HAP-1 (cell line): ENCODE data around the gene RPIA.

Experiments used
- DNase-seq, 2 experiments: peaks; one replicate each; pipeline ENCODE4 v3.0.0-alpha.2; 2016 to 2020; ENCODE audit warnings: low spot score in 2 of 2
- H3K27me3 ChIP-seq: fragments of 250-450 bp; sonication (Bioruptor Pico); 2 replicates; pipeline ENCODE4 v1.5.1; 2020; ENCODE audit warnings: low read depth, mild to moderate bottlenecking, moderate library complexity
- H3K36me3 ChIP-seq: fragments of 250-450 bp; sonication (Bioruptor Pico); replicated peaks from 2 replicates; pipeline ENCODE4 v1.5.1; 2020; ENCODE audit warnings: mild to moderate bottlenecking
- H3K4me1 ChIP-seq: fragments of 250-450 bp; sonication (Bioruptor Pico); 2 replicates; pipeline ENCODE4 v1.5.1; 2020; ENCODE audit warnings: mild to moderate bottlenecking
- H3K4me3 ChIP-seq: fragments of 250-450 bp; sonication (Bioruptor Pico); 2 replicates; pipeline ENCODE4 v1.5.1; 2020; ENCODE audit warnings: mild to moderate bottlenecking, moderate library complexity
- H3K9me3 ChIP-seq: fragments of 250-450 bp; sonication (Bioruptor Pico); 2 replicates; pipeline ENCODE4 v1.5.1; 2020; ENCODE audit warnings: mild to moderate bottlenecking, moderate library complexity
- in situ Hi-C: fragments of 300-500 bp; cut with MboI; formaldehyde crosslinking; loops from 3 replicates; pipeline ENCODE4 v1.14.3; 2020; ENCODE audit warnings: low sequenced_read_pairs, inconsistent platforms, mixed read lengths

The RPIA gene

DNA sequence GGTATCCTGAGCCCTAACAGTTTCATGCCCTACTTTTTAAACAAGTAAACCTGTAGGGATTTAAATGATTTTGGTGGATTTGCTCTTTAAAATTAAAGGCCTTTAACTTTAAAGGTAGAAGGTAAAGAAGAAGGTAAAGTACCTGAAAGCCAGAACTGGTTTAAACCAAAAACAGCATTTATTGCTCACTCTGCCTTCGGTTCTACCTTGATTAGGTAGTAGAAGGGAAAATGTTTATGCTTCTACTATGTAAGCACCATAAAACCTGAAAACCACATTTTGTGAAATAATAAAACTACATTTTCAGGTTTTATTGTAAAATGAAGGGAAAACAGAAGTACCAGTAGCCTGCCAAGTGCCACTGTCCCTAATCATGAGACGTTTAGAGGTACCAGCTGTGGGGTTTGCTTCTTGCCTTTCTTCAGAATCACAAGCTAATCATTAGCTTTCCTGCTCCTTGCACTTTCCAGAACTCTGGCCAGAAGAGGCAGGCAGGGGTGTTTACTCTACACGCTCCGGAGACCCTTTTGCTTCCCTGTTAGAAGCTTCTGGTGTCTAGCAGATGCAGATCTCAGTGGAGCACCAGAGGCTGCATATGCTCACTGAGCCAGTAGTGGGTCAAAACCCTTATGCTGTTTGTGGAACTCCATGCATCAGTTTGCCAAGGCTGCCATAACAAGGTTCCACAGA, 33.3 kb downstream of the RPIA start:
- DNase-seq, result no peak
- H3K4me3 ChIP-seq, result no peak overlapping the region
- no peaks in the 10 kb centered on the region for H3K9me3 ChIP-seq
- in situ Hi-C loops, result no loop called here
- no peaks in the 10 kb centered on the region for H3K36me3 ChIP-seq
- no peaks in the 10 kb centered on the region for H3K4me1 ChIP-seq
- no peaks in the 10 kb centered on the region for H3K27me3 ChIP-seq

DNA sequence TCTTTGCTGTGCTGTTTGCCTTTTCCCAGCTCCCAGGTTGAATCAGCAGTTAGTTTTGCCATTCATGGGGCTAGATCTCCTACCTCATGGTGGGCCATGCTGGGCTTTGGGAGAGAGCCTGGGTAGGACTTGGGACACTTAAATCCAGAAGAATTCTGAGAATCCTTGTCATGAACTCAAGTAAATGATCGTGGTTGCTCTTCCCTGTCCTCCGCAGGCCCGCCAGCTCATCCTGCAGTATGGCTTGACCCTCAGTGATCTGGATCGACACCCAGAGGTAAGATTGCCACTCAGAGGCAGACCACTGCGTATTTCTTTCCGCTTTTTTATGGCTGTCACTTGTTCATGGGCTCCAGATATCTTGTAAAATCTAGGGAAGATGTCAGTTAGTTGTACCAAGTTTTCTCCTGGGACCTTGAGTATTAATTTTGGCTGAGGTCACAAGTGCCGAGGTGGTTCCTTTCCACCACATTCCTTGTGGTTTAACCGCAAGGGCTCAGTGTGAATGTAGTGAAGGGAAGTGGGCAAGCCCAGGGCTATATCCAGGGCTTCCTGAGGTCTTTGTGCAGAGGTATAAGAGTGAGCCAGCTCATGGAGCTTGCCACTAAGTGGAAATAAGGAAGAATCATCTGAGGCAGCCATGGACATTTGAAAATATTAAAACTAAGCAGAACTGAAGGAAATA, 37.7 kb downstream of the RPIA start:
- Histone ChIP-seq H3K4me1 (no peaks in the 10 kb centered on the region), H3K36me3 (no peaks in the 10 kb centered on the region), H3K9me3 (no peaks in the 10 kb centered on the region), H3K27me3 (no peaks in the 10 kb centered on the region), H3K4me3 (no peak overlapping the region)
- in situ Hi-C loops, result no loop called here
- DNase-seq, result no peak

DNA sequence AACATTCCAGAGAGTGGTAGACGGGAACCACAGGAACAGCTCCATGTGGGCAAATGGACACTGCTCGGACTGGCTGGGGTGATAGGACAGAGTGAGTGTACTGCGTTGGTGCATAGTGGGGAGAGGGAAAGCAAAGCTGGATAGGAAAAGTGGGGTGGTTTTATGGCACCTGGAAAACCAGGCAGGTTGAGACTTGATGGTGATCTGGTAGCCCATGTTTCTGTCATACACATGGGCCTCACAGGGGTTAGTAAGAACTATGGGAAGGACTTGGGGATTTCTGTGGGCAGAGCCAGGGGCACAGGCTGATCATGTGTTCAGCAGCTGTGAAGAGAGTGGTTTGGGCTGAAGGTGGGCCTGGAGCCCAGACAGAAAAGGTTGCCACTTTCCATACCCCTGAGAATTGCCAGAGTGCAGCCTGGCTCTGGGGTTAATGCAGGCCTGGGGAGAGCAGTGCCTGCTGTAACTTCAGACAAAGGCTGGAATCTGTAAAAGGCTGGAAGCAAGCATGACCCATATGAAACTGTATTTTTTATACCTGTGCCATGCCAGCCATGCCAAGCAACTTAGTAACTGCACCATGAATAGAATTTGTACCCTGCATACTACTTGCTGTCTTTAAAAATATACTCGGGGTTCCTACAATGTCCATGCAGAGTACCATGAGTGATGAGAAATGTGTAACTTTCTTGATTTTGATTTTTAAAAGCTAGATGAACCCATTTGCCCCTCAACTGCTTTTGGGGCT, 41.9 kb downstream of the RPIA start:
- H3K4me3 ChIP-seq, result no peak overlapping the region
- no peaks in the 10 kb centered on the region for H3K4me1 ChIP-seq
- no peaks in the 10 kb centered on the region for H3K9me3 ChIP-seq
- in situ Hi-C loops, result no loop called here
- no peaks in the 10 kb centered on the region; the same call in 1 of the 2 replicates for H3K36me3 ChIP-seq
- DNase-seq, result no peak
- no peaks in the 10 kb centered on the region for H3K27me3 ChIP-seq

DNA sequence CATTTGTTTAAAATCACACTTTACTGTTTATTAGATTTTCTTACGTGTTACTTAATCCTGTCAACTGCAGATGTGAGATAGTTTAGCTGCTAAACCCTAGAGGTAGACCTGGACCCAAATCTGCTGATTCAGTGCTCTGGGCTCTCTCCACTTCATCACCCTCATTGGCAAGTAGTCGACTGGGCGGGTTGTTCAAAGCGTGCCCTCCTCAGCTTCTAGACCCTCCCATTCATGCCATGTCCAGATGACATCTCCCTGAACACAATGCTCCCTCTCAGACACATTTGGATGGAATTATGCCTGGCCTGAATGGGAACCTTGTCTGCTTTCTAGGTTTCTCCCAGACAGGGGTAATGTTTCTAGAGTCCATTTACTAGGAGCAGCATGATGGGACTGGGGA, 43.7 kb downstream of the RPIA start:
- Histone ChIP-seq H3K4me1 (no peaks in the 10 kb centered on the region), H3K36me3 (peaks cover under 1% of the 10 kb centered on the region), H3K9me3 (no peaks in the 10 kb centered on the region), H3K4me3 (no peak overlapping the region), H3K27me3 (no peaks in the 10 kb centered on the region)
- DNase-seq, result no peak
- in situ Hi-C loops, result no loop called here

DNA sequence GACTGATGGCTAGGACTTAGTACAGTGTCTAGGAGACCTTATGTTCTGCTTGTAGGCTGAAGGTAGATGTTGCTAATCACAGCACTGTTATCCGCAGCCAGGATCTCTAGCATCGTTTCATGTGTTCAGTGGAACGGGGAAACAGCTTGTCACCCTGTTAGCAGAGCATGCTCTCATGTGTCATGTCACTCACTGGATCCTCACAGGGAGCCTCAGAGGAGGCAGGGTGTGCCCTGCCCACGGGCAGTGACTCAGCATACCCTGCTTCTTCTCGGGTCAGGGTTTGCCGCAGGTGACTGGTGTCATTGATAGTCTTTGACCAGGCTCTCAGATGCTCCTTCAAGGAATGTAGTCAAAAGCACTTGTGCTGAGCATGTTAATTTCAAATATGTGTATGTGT, 44.4 kb downstream of the RPIA start:
- DNase-seq, result no peak
- Histone ChIP-seq H3K4me3 (no peak overlapping the region), H3K36me3 (peaks cover 5% of the 10 kb centered on the region), H3K9me3 (no peaks in the 10 kb centered on the region), H3K27me3 (no peaks in the 10 kb centered on the region), H3K4me1 (no peaks in the 10 kb centered on the region)
- in situ Hi-C loops, result no loop called here

DNA sequence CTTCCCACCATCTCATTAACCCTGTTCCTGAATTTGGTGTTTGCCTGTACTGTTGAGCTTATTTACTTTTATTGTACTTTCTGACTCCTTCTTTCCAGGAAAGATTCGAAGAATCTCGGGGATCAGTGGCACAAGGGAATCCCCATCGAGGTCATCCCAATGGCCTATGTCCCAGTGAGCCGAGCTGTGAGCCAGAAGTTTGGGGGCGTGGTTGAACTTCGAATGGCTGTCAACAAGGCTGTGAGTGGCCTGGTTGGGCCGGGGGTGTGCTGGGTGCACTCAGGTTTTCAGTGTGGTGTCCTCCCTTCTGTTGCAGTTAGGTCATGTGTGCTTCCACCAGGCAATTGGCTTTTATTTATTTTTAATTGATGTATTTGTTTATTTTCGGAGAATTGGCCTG, 45.0 kb downstream of the RPIA start:
- no peak for DNase-seq
- in situ Hi-C loops, result no loop called here
- Histone ChIP-seq H3K36me3 (peaks cover 5% of the 10 kb centered on the region), H3K9me3 (no peaks in the 10 kb centered on the region), H3K4me1 (no peaks in the 10 kb centered on the region), H3K4me3 (no peak overlapping the region), H3K27me3 (no peaks in the 10 kb centered on the region)

DNA sequence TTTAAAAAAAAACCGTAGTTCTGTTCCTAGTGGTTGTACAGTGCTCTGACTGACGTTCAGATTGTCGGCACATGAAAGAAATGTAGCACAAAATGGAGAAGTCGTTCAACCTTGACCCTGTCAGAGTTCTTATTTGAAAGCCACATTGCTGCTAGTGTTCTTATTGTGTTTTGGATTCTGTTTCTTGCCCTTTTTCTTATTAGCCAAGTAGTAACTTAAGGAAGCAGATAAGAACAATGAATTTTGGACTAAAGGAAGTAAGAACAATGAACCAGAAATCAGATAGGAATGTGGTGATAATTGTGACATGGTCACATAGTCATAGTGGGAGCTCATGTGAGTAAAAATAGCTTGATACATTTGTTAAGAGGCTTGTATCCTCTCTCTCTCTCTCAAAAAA, 45.9 kb downstream of the RPIA start:
- in situ Hi-C loops, result no loop called here
- H3K4me1 ChIP-seq, result no peaks in the 10 kb centered on the region
- H3K9me3 ChIP-seq, result no peaks in the 10 kb centered on the region
- H3K27me3 ChIP-seq, result no peaks in the 10 kb centered on the region
- no peak for DNase-seq
- no peak overlapping the region for H3K4me3 ChIP-seq
- peaks cover 5% of the 10 kb centered on the region for H3K36me3 ChIP-seq

DNA sequence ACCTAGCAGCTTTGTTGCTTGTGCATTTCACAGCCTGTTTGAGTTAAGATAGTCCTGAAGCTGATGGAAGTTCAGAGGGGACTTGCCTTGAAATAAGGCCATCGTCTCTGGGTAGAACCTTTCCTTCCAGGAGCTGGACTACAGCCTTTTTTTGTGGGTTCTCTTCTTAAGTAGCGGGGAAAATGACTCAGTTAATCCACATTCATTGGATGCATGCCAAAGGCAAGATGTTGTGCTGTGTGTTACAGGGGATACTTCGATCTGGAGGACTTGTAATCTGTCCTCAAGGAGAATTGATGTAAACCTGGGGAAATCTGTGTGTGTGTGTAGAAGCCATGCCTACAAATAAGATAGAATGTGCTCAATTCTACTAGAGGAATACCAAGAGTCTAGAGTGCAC, 46.8 kb downstream of the RPIA start:
- in situ Hi-C loops, result no loop called here
- peaks cover 5% of the 10 kb centered on the region for H3K36me3 ChIP-seq
- H3K4me3 ChIP-seq, result no peak overlapping the region
- no peaks in the 10 kb centered on the region for H3K4me1 ChIP-seq
- no peaks in the 10 kb centered on the region for H3K27me3 ChIP-seq
- DNase-seq, result no peak
- no peaks in the 10 kb centered on the region for H3K9me3 ChIP-seq

DNA sequence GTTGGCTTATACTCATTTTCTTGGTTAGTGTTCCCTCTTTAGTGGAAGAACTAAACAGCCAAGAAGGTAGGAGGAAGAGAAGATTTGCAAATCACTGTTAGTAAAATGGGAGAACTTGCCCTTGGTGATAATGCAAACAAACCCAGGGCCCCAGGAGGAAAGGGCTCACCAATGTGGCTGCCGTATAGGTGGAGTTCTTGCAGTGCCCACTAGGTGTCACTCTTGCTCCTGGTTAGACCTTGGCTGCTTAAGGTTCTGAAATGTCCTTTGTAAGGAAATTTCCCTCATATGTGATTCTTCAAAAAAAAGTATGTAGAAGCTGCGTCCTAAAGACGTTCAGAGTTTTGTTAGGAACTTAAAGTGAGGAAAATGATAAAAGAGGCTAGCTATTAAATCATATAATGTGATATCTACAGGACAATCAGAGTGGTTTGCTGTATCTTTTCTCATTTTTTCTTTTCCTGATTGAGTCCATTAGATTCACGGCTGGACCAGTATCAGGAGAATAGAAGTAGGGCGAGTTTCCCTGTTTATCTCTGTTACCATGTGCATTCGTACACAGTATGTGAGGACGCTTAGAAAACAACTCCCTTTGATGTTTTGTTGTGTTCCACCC, 48.6 kb downstream of the RPIA start:
- Histone ChIP-seq H3K36me3 (peaks cover 11% of the 10 kb centered on the region), H3K4me1 (no peaks in the 10 kb centered on the region), H3K27me3 (no peaks in the 10 kb centered on the region), H3K9me3 (no peaks in the 10 kb centered on the region), H3K4me3 (no peak overlapping the region)
- DNase-seq, result peak; percentile 32 to 83
- in situ Hi-C loops, result no loop called here

DNA sequence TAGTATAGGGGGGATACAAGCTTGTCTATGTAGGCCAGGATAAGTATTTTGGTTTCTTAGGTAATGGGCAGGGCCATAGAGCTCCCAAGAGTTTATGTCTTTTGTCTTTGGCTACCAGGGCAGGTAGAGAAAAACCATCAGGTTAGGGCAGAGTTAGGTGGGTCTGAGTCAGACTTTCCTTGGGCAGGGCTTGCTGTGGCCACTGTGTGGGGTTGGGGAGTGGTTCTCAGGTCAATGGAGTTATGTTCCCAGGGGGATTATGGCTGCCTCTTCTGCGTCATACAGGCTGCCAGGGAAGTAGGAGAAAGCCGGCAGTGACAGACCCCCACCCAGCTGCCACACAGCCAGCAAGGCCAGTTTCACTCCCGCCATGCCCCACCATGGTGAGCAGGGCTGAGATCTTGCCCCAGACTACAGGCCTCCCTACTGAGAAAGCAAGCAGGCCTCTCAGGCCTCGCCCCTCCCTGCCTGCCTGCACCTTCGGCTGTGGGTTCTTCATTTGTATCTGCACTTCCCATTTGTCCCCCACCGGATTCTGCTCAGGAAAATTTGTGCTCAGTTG, 55.5 kb downstream of the RPIA start:
- DNase-seq, result no peak
- H3K36me3 ChIP-seq, result peaks cover 18% of the 10 kb centered on the region
- no peaks in the 10 kb centered on the region for H3K4me1 ChIP-seq
- no peaks in the 10 kb centered on the region for H3K9me3 ChIP-seq
- H3K4me3 ChIP-seq, result no peak overlapping the region
- in situ Hi-C loops, result no loop called here
- no peaks in the 10 kb centered on the region for H3K27me3 ChIP-seq

DNA sequence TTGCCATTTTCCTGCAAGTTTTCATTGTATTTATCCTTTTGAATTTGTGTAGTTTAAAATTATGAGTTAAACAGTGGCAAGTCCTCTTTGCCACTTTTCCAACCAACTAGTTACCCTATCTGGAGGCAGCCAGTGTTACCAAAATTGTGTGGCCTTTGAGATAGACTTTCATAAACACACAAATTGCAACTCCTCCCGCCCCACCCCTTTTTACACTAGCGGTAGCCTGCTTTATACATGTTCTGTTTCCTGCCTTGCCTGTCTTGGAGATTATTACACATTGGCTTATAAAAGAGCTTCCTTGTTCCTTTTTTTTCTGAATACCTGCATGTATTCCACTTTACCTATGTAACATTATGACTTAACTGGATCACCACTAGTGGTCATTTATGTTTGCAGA, 56.5 kb downstream of the RPIA start:
- no peak for DNase-seq
- in situ Hi-C loops, result no loop called here
- peaks cover 21% of the 10 kb centered on the region for H3K36me3 ChIP-seq
- no peak overlapping the region for H3K4me3 ChIP-seq
- H3K27me3 ChIP-seq, result no peaks in the 10 kb centered on the region
- H3K9me3 ChIP-seq, result no peaks in the 10 kb centered on the region
- no peaks in the 10 kb centered on the region for H3K4me1 ChIP-seq

DNA sequence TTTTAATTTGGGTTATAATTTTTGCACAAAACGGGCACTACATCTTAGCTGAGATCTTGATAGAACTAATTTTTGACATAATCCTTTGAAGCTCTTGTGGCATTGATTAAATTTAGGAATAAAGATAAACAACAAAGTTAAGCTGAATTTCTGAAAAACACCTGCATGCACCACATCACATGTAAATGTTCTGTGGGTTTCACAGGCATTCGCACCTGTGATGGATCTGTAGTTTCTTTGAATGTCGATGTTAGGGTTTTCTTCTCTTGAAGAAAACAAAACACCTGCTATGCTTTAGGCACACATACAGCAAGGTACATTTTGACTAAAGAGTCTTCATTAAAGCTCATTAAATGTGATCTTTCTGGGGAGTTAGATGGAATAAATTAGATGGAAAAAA, 60.3 kb downstream of the RPIA start:
- no peaks in the 10 kb centered on the region for H3K27me3 ChIP-seq
- H3K4me3 ChIP-seq, result no peak overlapping the region

DNA sequence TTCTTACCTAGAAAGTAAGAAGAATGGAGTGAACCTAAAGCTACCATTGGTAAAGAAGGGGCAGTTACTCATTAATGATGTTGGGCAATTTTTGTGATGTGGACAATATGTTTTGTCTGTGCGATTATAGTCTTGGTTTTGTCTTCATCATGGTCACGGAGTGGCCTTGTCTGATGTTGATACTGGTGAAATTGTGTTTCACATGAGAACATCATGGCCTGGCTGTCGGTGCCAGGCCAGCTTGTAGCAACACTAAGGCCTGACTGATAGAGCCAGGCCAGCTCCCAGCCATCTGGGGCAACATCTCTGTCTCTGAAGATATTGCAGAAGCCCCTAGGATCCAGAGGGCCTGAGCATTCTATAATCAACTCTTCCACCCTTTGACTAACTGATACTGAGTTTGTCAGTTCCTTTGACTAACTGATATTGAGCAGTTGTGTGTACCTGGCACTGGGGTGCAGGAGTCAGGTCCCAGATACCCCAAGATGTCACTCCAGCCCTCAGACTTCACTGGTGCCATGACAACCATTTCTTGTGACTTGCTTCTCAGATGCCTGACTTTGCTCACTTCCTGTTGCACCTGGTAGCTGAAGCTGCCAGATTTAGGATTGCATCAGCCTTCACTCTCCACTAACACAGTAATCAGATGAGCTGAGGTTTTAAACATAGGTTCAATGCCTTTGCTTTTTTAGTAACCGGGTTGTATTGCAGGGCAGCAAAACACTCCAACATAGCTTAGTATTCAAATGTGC, 62.5 kb downstream of the RPIA start:
- no peaks in the 10 kb centered on the region for H3K4me1 ChIP-seq
- H3K27me3 ChIP-seq, result no peaks in the 10 kb centered on the region
- peaks cover 15% of the 10 kb centered on the region for H3K36me3 ChIP-seq
- H3K9me3 ChIP-seq, result peaks cover 3% of the 10 kb centered on the region; the same call in 1 of the 2 replicates
- DNase-seq, result no peak
- H3K4me3 ChIP-seq, result no peak overlapping the region
- in situ Hi-C loops, result no loop called here

More for the DNA sequence above, 60.3 kb downstream of the RPIA start:
- Histone ChIP-seq H3K36me3 (peaks cover 15% of the 10 kb centered on the region), H3K9me3 (no peaks in the 10 kb centered on the region), H3K4me1 (no peaks in the 10 kb centered on the region)
- DNase-seq, result no peak
- in situ Hi-C loops, result no loop called here
